GM21723 (cell line): ENCODE results near the gene TPGS2.
A peak's percentile ranks its signal among the peaks of the same experiment; 100 is the strongest.
"Not testable (repeated sequence)": the region's sequence is repeated elsewhere in the genome, so short reads cannot be mapped to it uniquely, and the experiment has no call there.

Experiments
- ATAC-seq: cut with Tn5 transposase; IDR thresholded peaks from one replicate; pipeline ENCODE4 v1.9.1; 2021; ENCODE audit warnings: mild to moderate bottlenecking, moderate library complexity; ENCODE audit not compliant: unreplicated experiment

The TPGS2 gene

GRCh38 chr18:36825526-36825925, 3.3 kb downstream of the TPGS2 start:
- no peak for ATAC-seq

GRCh38 chr18:36821681-36822080, 7.1 kb downstream of the TPGS2 start:
- no peak for ATAC-seq

- ATAC-seq = no peak
Observed at GRCh38 chr18:36819621-36820020, 9.2 kb downstream of the TPGS2 start.

- ATAC-seq = no peak
Observed at GRCh38 chr18:36818652-36819051, 10.2 kb downstream of the TPGS2 start.

DNA sequence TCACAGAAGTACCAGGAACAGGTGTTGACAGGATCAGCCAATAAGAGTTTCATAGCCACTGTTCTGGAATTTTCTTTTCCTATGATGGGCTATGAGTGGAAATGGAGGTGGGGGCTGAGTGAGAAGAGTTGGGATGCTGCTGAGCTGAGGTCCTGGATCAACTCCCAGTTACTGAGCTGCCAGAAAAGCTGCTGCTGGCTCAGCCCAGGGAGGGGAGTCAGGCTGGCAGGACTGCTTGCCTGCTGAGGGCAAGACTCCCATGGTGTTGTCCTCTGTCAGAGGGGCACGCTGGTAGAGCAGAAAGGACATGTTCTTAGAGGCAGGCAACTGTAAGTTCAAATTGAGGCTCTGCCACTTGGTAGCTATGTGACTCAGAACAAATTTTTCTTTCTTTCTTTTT, 11.8 kb downstream of the TPGS2 start:
- no peak for ATAC-seq

- not testable (repeated sequence) for ATAC-seq
Observed at GRCh38 chr18:36816096-36816495, 12.7 kb downstream of the TPGS2 start.

- no peak for ATAC-seq
Observed at GRCh38 chr18:36814994-36815393, 13.8 kb downstream of the TPGS2 start.

DNA sequence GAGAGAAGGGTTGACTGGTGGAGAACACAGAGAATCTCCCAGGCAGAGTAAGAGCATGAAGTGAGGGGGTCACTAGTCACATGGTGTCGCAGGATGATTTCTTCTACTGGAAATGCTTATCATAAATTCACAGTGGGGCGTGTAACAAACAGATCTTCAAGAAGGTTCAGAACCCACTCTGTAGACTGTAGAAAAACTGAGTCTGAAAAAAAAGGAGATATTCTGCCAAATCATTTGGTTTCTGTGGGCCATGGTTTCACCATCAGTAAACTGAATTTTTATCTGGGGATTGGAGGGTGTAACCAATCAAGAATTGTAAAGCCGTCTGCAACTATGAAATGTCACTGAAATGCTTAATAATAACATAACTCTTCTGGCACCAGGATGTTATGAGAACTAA, 15.0 kb downstream of the TPGS2 start:
- ATAC-seq = no peak

DNA sequence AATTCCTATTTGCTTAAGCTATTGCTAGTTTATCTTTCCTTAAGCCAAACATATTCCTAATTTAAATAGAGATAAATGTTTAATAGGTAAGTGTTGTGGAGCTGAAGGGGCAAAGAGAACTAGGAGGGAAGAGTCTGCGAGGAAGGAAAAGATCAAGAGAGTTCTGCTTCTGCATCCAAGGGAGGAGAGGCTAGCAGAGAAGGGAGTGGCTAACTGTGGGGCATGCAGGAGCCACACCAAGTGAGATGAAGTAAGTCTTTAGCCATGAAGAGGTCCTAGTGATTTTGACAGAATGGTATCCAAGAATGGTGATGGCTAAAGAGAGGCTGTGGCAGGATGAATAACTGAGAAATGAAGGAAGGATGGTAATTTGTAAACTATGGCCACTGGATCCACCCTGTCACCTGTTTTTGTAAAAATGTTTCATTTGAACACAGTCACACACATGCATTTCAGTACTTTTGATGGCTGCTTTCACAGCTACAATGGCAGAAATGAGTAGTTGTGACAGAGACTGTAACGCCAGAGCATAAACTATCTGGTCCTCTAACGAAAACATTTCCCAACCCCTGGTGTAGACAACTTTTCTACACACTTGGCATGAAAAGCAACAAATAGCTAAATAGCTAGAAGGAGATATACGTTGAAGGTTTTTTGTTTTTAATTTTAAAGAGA, 15.6 kb downstream of the TPGS2 start:
- ATAC-seq = no peak

- ATAC-seq = no peak
Observed at GRCh38 chr18:36812678-36813077, 16.1 kb downstream of the TPGS2 start.

- ATAC-seq = no peak
Observed at GRCh38 chr18:36811955-36812354, 16.8 kb downstream of the TPGS2 start.

DNA sequence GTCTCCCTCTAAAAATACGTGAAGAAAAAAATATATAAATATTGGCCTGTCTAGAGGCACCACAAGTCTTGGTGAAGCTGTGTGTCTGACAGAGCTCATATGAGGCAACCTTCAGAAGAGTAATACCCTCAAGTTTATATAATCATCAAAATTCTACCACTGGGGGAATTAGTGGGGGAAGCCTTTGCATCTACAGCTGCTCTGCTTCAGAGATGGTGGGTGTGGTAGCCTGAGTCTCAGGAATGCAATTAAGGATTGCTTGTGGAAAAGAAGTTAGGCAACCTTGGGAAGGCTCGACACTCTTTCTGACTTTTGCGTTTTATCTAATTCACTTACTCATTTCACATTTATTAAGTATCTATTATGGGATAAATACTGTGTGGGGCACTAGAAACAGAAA, 17.4 kb downstream of the TPGS2 start:
- ATAC-seq = no peak

DNA sequence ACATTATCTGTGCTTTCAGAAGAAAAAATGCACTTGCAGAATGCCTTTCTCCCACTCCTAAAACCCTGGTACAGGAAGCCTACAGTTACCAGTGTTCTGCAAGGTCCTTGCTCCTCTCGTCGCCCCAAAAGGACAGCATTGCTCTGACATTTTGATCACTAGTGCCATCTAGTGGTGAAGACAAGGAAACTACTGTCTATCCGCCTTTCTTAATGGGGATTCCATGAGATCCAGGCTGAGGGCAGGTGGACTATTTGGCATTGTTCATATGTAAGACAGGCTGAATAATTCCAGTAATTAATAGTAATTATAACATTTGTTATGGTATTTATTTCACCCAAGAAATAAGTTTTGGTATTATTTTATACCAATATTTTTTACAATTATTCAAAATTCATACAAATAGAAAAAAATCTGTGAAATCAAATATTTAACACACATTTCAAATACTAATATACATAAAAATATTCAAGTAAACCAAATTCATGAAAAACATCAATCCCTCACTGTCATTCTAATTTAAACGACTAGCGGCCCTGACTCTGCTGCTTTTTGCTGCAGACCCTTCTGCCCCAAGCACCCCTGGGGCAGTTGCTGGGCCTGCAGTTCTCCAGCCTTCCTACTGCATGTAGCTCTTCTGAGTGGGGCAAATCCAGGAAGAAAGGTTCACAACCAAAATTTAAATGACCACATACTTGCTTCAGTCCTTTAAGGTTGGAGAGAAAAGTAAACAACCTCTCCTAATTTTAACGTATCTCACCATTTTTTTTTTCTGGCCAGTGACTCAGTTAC, 19.0 kb downstream of the TPGS2 start:
- ATAC-seq = peak; percentile 97

GRCh38 chr18:36808681-36809080, 20.1 kb downstream of the TPGS2 start:
- no peak for ATAC-seq

DNA sequence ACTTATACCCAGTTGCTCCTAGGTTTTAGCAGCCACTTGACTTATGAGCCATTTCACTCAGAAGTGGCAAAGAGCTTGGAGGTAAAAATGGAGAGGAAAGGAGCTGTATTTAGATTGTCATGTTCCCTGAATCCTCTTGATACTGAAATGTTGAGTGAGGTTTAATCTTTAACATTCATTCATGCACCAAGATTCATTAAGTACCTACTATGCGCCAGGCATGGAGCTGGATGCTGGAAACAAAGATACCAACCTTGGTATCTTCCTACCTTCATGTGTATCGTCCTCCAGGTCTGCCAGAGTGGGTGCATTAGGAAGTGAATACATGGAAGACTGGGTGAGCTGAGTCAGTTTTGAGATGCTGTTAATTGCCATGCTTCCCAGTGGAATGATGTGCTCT, 23.7 kb downstream of the TPGS2 start:
- ATAC-seq = no peak

GRCh38 chr18:36798738-36799473, 29.9 kb downstream of the TPGS2 start:
- ATAC-seq = no peak

DNA sequence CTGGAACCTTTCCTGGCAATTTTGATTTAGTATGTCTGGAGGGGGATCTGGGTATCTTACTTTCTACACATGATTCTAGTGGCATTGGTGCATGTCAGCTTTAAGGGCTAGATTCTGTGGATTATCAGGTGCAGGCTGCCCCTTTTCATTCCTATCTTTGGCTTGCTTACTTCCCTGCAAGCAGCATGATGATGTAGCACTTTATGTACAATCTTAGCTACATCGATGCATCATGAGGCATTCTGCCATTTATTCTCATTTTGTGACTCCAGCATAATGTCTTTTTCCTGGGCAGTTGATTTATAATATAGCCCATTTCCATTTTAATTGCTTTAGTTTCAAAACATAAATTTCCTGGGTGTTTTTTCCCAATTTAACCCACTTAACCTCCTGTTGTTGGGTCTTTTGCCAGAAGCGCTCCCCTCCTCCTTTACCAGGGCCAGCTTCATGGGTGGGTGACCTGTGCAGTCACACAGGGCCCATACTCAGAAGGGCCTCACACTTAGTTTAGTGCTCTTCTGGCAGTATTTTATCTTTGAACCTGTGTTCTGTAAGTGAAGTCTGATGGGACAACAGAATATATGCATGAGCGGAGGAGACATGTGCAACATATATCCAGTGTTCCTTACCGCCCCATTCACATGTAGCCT, 36.0 kb downstream of the TPGS2 start:
- ATAC-seq = no peak

- no peak for ATAC-seq
Observed at GRCh38 chr18:36786686-36787085, 42.1 kb downstream of the TPGS2 start.

DNA sequence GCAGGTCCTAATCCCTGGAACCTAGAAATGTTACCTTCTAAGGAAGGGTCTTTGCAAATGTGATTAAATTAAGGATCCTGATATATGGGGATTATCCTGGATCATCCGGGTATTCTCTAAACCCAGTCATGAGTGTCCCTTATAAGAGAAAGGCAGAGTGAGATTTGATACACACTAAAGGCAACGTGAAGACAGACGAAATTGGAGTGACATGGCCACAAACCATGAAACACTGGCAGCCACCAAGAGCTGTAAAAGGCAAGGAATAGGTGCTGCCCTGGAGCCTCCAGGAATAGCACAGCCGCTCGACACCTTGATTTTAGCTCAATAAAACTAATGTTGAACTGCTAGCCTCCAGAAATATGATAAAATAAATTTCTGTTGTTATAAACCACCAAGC, 45.0 kb downstream of the TPGS2 start:
- no peak for ATAC-seq

GRCh38 chr18:36782710-36783109, 46.1 kb downstream of the TPGS2 start:
- no peak for ATAC-seq

DNA sequence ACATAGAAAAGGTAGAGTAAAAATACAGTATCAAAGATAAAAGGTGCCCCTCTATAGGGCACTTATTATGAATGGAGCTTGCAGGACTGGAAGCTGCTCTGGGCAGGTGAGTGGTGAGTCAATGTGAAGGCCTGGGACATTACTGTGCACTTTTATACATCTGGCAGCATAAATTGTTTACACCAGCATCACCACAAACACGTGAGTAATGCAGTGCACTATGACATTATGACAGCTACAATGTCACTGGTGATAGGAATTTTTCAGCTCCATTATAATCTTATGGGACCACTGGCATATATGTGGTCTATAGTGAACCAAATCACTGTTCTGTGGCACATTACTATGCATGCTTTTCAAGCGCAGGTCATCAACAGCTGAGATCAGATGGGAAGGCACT, 48.1 kb downstream of the TPGS2 start:
- no peak for ATAC-seq
